Stimulated activated CD4-positive, alpha-beta T cell treated with anti-CD3 and anti-CD28 coated beads, Interleukin-4, amount 100 ng/mL, for 4 hours (primary cell): Measurements from ENCODE around the gene MAP2.

ENCODE experiments used
- DNase-seq, 2 experiments: peaks; one replicate each; pipeline ENCODE4 v3.0.0-alpha.2; 2020

Gene MAP2

GRCh38 chr2:209600341-209601171 lies 176.7 kb downstream of the MAP2 start:
- DNase-seq: no peak

- no peak for DNase-seq
Observed at GRCh38 chr2:209601497-209601896, 177.7 kb downstream of the MAP2 start.

GRCh38 chr2:209602259-209602658 lies 178.4 kb downstream of the MAP2 start:
- DNase-seq: no peak

DNA sequence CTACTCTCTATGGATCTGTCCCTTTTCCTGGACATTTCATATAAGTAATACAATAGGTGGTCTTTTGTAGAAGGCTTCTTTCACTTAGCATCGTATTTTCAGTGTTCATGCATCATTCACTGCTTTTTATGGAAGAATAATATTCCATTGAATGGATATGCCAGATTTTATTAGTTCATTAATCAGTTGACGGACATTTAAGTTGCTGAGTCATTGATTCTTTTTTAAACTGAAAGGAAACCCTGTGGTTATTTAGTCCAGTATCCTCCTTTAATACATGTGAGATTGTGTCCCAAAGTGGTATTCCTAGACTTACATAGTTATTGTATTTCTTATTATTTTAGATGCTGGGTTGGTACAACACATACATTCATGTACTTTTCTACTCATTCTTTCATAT lies 185.7 kb downstream of the MAP2 start:
- DNase-seq: no peak

DNA sequence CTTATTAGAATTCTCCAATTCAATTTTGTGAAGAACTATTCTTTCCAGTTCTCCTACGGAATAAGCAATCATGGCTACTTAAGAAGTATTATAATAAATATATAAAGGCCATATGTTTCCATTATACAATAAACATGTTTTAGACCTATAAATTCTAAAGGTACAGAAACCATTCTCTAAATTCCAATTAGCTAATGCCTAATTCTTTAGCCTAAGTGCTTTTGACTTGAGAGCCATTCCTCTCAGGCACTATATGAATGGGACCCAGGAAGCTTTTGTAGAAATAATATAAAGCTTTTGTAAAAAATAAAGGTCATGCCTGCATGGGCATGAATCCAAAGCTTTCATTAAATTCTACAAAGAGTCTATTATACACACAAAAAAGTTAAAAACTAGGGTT lies 186.8 kb downstream of the MAP2 start:
- DNase-seq: no peak

GRCh38 chr2:209613649-209614305 lies 189.9 kb downstream of the MAP2 start:
- DNase-seq: no peak

- no peak for DNase-seq
Observed at GRCh38 chr2:209614690-209615369, 191.0 kb downstream of the MAP2 start.

- DNase-seq: no peak
Observed at GRCh38 chr2:209619782-209620181, 195.9 kb downstream of the MAP2 start.

- DNase-seq: no peak
Observed at GRCh38 chr2:209624192-209624938, 200.5 kb downstream of the MAP2 start.

GRCh38 chr2:209629597-209629996 lies 205.8 kb downstream of the MAP2 start:
- DNase-seq: no peak

DNA sequence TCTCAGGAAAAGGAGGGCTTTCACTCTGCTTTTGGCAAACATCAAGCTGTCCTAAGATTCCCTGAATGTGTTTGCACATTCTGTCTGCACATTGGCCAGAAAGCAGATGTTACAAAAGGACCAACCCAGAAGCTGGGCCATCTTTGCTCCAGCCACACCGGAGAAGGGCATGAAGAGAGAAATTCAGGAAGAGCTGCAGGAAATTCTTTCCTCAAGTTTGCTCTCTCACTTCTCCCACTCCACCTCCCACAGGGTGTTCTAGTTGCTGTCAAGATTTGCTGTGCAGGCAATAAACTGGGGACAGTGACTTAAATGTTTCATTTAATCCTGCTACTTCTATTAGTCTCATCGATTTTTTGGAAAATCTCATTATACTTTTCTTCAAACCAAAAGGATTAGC lies 210.1 kb downstream of the MAP2 start:
- DNase-seq: no peak

DNA sequence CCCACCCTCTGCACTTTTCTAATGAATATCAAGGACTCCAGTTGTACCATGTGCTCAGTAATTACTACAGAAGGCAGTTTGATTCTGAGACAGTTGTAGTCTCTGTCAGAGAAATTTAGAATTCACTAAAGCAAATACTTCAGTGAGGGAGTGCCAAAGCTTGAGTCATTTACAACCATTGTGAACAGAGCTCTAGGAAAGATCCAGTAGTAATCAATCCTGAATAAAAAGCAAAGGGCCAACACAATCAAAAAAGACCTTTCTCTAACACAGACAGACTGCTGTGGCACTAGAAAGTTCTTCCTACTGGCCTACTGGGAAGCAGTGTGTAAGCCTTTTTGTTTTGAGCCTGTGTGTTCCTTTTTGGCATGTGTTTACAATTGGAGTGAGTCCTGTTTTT lies 212.2 kb downstream of the MAP2 start:
- DNase-seq: no peak

- DNase-seq: no peak
Observed at GRCh38 chr2:209637293-209637692, 213.4 kb downstream of the MAP2 start.

DNA sequence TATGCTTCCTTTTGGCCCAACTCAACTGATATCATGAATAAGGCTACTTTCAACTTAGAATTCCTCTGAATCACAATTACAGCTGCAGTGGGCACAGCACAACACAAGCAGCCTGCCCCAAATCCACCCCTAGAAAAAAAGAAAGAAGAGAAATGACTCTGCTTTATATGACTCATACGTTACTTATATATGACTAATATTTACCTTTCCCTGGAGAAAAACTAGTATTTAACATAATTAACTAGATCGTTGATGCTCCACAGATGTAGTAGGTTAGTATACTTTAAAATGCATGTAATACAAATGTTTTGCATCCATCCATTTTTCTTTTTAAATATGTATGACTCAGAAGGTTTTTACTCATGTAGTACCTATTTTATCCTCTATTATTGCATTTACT lies 214.5 kb downstream of the MAP2 start:
- no peak for DNase-seq

GRCh38 chr2:209640358-209640757 lies 216.5 kb downstream of the MAP2 start:
- DNase-seq: no peak

- no peak for DNase-seq
Observed at GRCh38 chr2:209642146-209642820, 218.4 kb downstream of the MAP2 start.

- no peak for DNase-seq
Observed at GRCh38 chr2:209644842-209645241, 221.0 kb downstream of the MAP2 start.

DNA sequence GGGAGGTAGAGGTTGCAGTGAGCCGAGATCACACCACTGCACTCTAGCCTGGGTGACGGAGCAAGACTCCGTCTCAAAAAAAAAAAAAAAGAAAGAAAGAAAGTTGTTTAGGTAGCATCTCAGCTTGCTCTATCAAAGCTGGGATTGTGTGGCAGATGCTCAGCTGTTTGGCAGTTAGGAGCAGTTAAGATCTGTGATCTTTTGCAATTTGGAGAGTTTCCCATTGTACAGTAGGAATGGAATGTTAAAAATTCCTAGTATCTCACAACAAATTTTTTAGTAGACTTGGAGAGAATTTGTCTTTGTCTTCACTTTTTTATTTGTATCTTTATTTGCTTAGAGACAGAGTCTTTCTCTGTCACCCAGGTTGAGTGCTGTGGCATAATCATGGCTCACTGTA lies 224.9 kb downstream of the MAP2 start:
- no peak for DNase-seq

- no peak for DNase-seq
Observed at GRCh38 chr2:209653134-209653533, 229.3 kb downstream of the MAP2 start.

- DNase-seq: no peak
Observed at GRCh38 chr2:209661286-209661894, 237.5 kb downstream of the MAP2 start.

GRCh38 chr2:209662021-209662420 lies 238.2 kb downstream of the MAP2 start:
- no peak for DNase-seq

- no peak for DNase-seq
Observed at GRCh38 chr2:209663139-209663538, 239.3 kb downstream of the MAP2 start.
